Neuronal stem cell (in vitro differentiated cells): ENCODE data around the gene TPST2.

Source experiments
- DNase-seq: peaks from one replicate; pipeline ENCODE4 v3.0.0-alpha.2; 2013; ENCODE audit warnings: low spot score
- H2AFZ ChIP-seq: one replicate; pipeline ENCODE4 v1.6.1; 2013; ENCODE audit warnings: mild to moderate bottlenecking, low read length, inconsistent platforms
- H2AK5ac ChIP-seq: 2 replicates; pipeline ENCODE4 v1.6.1; 2013; ENCODE audit warnings: low read depth, mild to moderate bottlenecking, inconsistent platforms, low read length, moderate library complexity, mixed read lengths
- H2BK120ac ChIP-seq: 2 replicates; pipeline ENCODE4 v1.6.1; 2013; ENCODE audit warnings: low read depth, mild to moderate bottlenecking, inconsistent platforms, low read length, moderate library complexity, mixed read lengths
- H2BK12ac ChIP-seq: one replicate; pipeline ENCODE4 v1.6.1; 2013; ENCODE audit warnings: low read length, inconsistent platforms
- H2BK15ac ChIP-seq: 2 replicates; pipeline ENCODE4 v1.6.1; 2013; ENCODE audit warnings: mild to moderate bottlenecking, low read length, inconsistent platforms, mixed read lengths
- H2BK5ac ChIP-seq: one replicate; pipeline ENCODE4 v1.6.1; 2013; ENCODE audit warnings: inconsistent platforms, mild to moderate bottlenecking, low read length, moderate library complexity
- H3K14ac ChIP-seq: one replicate; pipeline ENCODE4 v1.6.1; 2013; ENCODE audit warnings: low read length, inconsistent platforms
- H3K18ac ChIP-seq: 2 replicates; pipeline ENCODE4 v1.6.1; 2013; ENCODE audit warnings: low read length, inconsistent platforms
- H3K23ac ChIP-seq: 2 replicates; pipeline ENCODE4 v1.6.1; 2013; ENCODE audit warnings: low read depth, mild to moderate bottlenecking, mixed read lengths, low read length, inconsistent platforms; ENCODE audit not compliant: poor library complexity
- H3K27ac ChIP-seq: replicated peaks from 3 replicates; pipeline ENCODE4 v1.5.1; 2013; ENCODE audit warnings: low read length, inconsistent platforms
- H3K27me3 ChIP-seq, 3 experiments: 2 replicates each; pipeline ENCODE4 v1.6.1; 2013; ENCODE audit warnings: low read length in 3 of 3, mild to moderate bottlenecking in 2 of 3, inconsistent platforms in 1 of 3, low read depth in 1 of 3, mixed read lengths in 1 of 3, moderate library complexity in 1 of 3; ENCODE audit not compliant: control insufficient read depth in 3 of 3, insufficient read depth in 3 of 3
- H3K36me3 ChIP-seq, 2 donors: replicated peaks in 1 of 2; 2 replicates each; pipeline ENCODE4 v1.6.1; 2013; ENCODE audit warnings: low read length in 2 of 2; ENCODE audit not compliant: control insufficient read depth in 2 of 2, insufficient read depth in 2 of 2
- H3K4ac ChIP-seq: 2 replicates; pipeline ENCODE4 v1.6.1; 2013; ENCODE audit warnings: inconsistent platforms, mild to moderate bottlenecking, low read length, moderate library complexity
- H3K4me1 ChIP-seq, 2 donors: 1 replicate in 1 of 2; 2 replicates in 1 of 2; pipeline ENCODE4 v1.6.1; 2013; ENCODE audit warnings: low read length in 2 of 2, low read depth in 1 of 2; ENCODE audit not compliant: control insufficient read depth in 2 of 2, insufficient read depth in 1 of 2
- H3K4me2 ChIP-seq: one replicate; pipeline ENCODE4 v1.6.1; 2013; ENCODE audit warnings: mild to moderate bottlenecking, low read length, inconsistent platforms; ENCODE audit not compliant: insufficient read depth, poor library complexity, severe bottlenecking
- H3K4me3 ChIP-seq, 2 donors: 2 replicates each; pipeline ENCODE4 v1.5.1; 2013; ENCODE audit warnings: low read length in 2 of 2, mild to moderate bottlenecking in 2 of 2, inconsistent platforms in 1 of 2, moderate library complexity in 1 of 2
- H3K79me1 ChIP-seq: one replicate; pipeline ENCODE4 v1.6.1; 2013; ENCODE audit warnings: low read depth, mild to moderate bottlenecking, inconsistent platforms, low read length, moderate library complexity
- H3K9ac ChIP-seq: one replicate; pipeline ENCODE4 v1.6.1; 2013; ENCODE audit warnings: mild to moderate bottlenecking, low read depth, low read length, inconsistent platforms; ENCODE audit not compliant: poor library complexity
- H3K9me3 ChIP-seq, 2 donors: replicated peaks in 1 of 2; 2 replicates each; pipeline versions ENCODE3 to v1.6.1; 2013; ENCODE audit warnings: low read length in 2 of 2, mild to moderate bottlenecking in 2 of 2, inconsistent platforms in 1 of 2, low read depth in 1 of 2, mixed read lengths in 1 of 2, moderate library complexity in 1 of 2; ENCODE audit not compliant: control insufficient read depth in 2 of 2, insufficient read depth in 1 of 2
- H4K8ac ChIP-seq: one replicate; pipeline ENCODE4 v1.6.1; 2013; ENCODE audit warnings: low read depth, mild to moderate bottlenecking, inconsistent platforms, low read length, moderate library complexity
- H4K91ac ChIP-seq: one replicate; pipeline ENCODE4 v1.6.1; 2013; ENCODE audit warnings: low read length, low read depth, mild to moderate bottlenecking, inconsistent platforms; ENCODE audit not compliant: poor library complexity
- WGBS, 2 donors: extraction: QIAGEN DNeasy Blood & Tissue Kit; methylation state at CpG; one replicate each; pipeline ENCODE4 v1.1.7; 2013; ENCODE audit warnings: missing lambda C conversion rate in 2 of 2, mixed read lengths in 1 of 2; ENCODE audit not compliant: insufficient read length in 2 of 2, insufficient replicate concordance in 1 of 2; ENCODE audit errors: extremely low coverage in 2 of 2; 5-methylcytosine and 5-hydroxymethylcytosine counted together

Gene TPST2

GRCh38 chr22:26494506-26494905 lies 95.4 kb downstream of the TPST2 start:
- no peak overlapping the region for H2AFZ ChIP-seq
- H3K4ac ChIP-seq, result no peak overlapping the region
- H2AK5ac ChIP-seq, result no peak overlapping the region
- no peak overlapping the region for H3K14ac ChIP-seq
- no peak overlapping the region for H3K27ac ChIP-seq
- no peak overlapping the region for H4K91ac ChIP-seq
- no peak overlapping the region for H2BK15ac ChIP-seq
- H3K36me3 ChIP-seq, result peaks cover 56 to 96% of the 10 kb centered on the region in 2 donors
- H2BK5ac ChIP-seq, result no peak overlapping the region
- H3K79me1 ChIP-seq, result peaks cover 3% of the 10 kb centered on the region
- H2BK12ac ChIP-seq, result no peak overlapping the region
- no peak overlapping the region for H3K18ac ChIP-seq
- H3K23ac ChIP-seq, result no peak overlapping the region
- H3K4me1 ChIP-seq, result no peaks in the 10 kb centered on the region
- no peak overlapping the region for H3K4me2 ChIP-seq
- no peak for DNase-seq
- no peak overlapping the region for H2BK120ac ChIP-seq
- no peak overlapping the region for H3K9ac ChIP-seq
- H4K8ac ChIP-seq, result no peak overlapping the region
- peaks cover 0 to under 1% of the 10 kb centered on the region in 2 donors for H3K9me3 ChIP-seq
- no peaks in the 10 kb centered on the region for H3K27me3 ChIP-seq
- no peak overlapping the region for H3K4me3 ChIP-seq

- Histone ChIP-seq H3K36me3 (peaks cover 53 to 99% of the 10 kb centered on the region in 2 donors), H3K14ac (no peak overlapping the region)
These were observed 97.7 kb downstream of the TPST2 start for GRCh38 chr22:26492220-26492619.

GRCh38 chr22:26489447-26490036 lies 100.4 kb downstream of the TPST2 start:
- Histone ChIP-seq H3K4me3 (no peak overlapping the region), H3K14ac (no peak overlapping the region), H3K4ac (no peak overlapping the region), H4K8ac (no peak overlapping the region), H3K9me3 (no peaks in the 10 kb centered on the region), H3K79me1 (no peaks in the 10 kb centered on the region), H2BK15ac (no peak overlapping the region), H3K4me2 (no peak overlapping the region), H3K27me3 (no peaks in the 10 kb centered on the region), H2AFZ (no peak overlapping the region), H3K27ac (no peak overlapping the region), H3K36me3 (peaks cover 36 to 90% of the 10 kb centered on the region in 2 donors), H2AK5ac (no peak overlapping the region), H2BK5ac (no peak overlapping the region), H3K9ac (no peak overlapping the region), H3K23ac (no peak overlapping the region), H3K18ac (no peak overlapping the region), H2BK12ac (no peak overlapping the region), H3K4me1 (peaks cover 0 to under 1% of the 10 kb centered on the region in 2 donors), H4K91ac (no peak overlapping the region), H2BK120ac (no peak overlapping the region)
- DNase-seq, result no peak
- WGBS, 2 donors, result no CpG with 5 or more reads among the region's 4 CpGs

More at GRCh38 chr22:26492220-26492619, 97.7 kb downstream of the TPST2 start:
- Histone ChIP-seq H3K4me2 (no peak overlapping the region), H3K27me3 (no peaks in the 10 kb centered on the region), H2BK15ac (no peak overlapping the region), H2BK5ac (no peak overlapping the region), H3K4me3 (no peak overlapping the region), H3K9me3 (no peaks in the 10 kb centered on the region), H3K4ac (no peak overlapping the region), H3K9ac (no peak overlapping the region), H3K4me1 (no peaks in the 10 kb centered on the region), H4K91ac (no peak overlapping the region), H4K8ac (no peak overlapping the region), H2BK12ac (no peak overlapping the region), H2AK5ac (no peak overlapping the region), H3K79me1 (no peaks in the 10 kb centered on the region), H3K23ac (no peak overlapping the region), H3K18ac (no peak overlapping the region), H2BK120ac (no peak overlapping the region), H3K27ac (no peak overlapping the region), H2AFZ (no peak overlapping the region)
- WGBS, 2 donors, result no CpG with 5 or more reads among the region's 9 CpGs
- no peak for DNase-seq

GRCh38 chr22:26487996-26488395 lies 101.9 kb downstream of the TPST2 start:
- Histone ChIP-seq H2BK15ac (no peak overlapping the region), H3K9ac (no peak overlapping the region), H3K14ac (no peak overlapping the region), H3K27ac (no peak overlapping the region), H3K4me1 (peaks cover 3 to 4% of the 10 kb centered on the region in 2 donors), H3K79me1 (no peaks in the 10 kb centered on the region), H4K91ac (no peak overlapping the region), H2AK5ac (no peak overlapping the region), H3K9me3 (no peaks in the 10 kb centered on the region), H2BK12ac (no peak overlapping the region), H3K27me3 (no peaks in the 10 kb centered on the region), H3K4me2 (no peak overlapping the region), H2AFZ (no peak overlapping the region), H3K4me3 (no peak overlapping the region), H3K23ac (no peak overlapping the region), H3K36me3 (peaks cover 27 to 75% of the 10 kb centered on the region in 2 donors), H3K18ac (no peak overlapping the region), H4K8ac (no peak overlapping the region), H3K4ac (no peak overlapping the region), H2BK5ac (no peak overlapping the region), H2BK120ac (no peak overlapping the region)
- WGBS, 2 donors, result no CpG with 5 or more reads among the region's 3 CpGs
- no peak for DNase-seq
